Left renal cortex interstitium (tissue), 4 donors: Measurements from ENCODE around the gene NOL3. TPM values are rescaled to one million over a fixed set of nuclear protein-coding genes. Genes with fewer than 3 reads are reported as not detected.

Experiments
- DNase-seq, 4 donors: peaks; one replicate each; pipeline ENCODE4 v3.0.0-alpha.2; 2013; ENCODE audit warnings: low read depth in 4 of 4, low spot score in 2 of 4, missing footprints in 1 of 4
- polyA plus RNA-seq, 4 donors: library from polyadenylated mRNA; unstranded; fragments of 120-200 nt; gene quantifications; one replicate each; pipeline ENCODE4 v1.2.1, GENCODE V29; 2013; ENCODE audit not compliant: insufficient read length in 4 of 4

The NOL3 gene
- polyA plus RNA-seq, 4 donors = 3.6 to 8.3 (median 6.0) TPM

- no peak for DNase-seq
Observed at GRCh38 chr16:67169011-67169451, 1.3 kb upstream of the NOL3 start.

GRCh38 chr16:67169642-67170167, 633 bp upstream of the NOL3 start:
- DNase-seq = no peak

- no peak for DNase-seq
Observed at GRCh38 chr16:67170949-67171649, 761 bp downstream of the NOL3 start.

GRCh38 chr16:67173323-67173722, 3.0 kb downstream of the NOL3 start:
- DNase-seq = no peak

GRCh38 chr16:67173808-67174705, 3.7 kb downstream of the NOL3 start:
- no peak for DNase-seq

GRCh38 chr16:67174706-67175231, 4.4 kb downstream of the NOL3 start:
- no peak for DNase-seq

- no peak for DNase-seq
Observed at GRCh38 chr16:67176662-67177061, 6.3 kb downstream of the NOL3 start.

GRCh38 chr16:67177743-67178699, 7.7 kb downstream of the NOL3 start:
- no peak for DNase-seq

- no peak for DNase-seq
Observed at GRCh38 chr16:67179421-67180080, 9.2 kb downstream of the NOL3 start.

GRCh38 chr16:67180166-67180565, 9.8 kb downstream of the NOL3 start:
- no peak for DNase-seq

GRCh38 chr16:67181346-67181745, 11.0 kb downstream of the NOL3 start:
- DNase-seq = no peak

- DNase-seq = no peak
Observed at GRCh38 chr16:67182288-67182687, 11.9 kb downstream of the NOL3 start.

GRCh38 chr16:67183284-67183626, 12.9 kb downstream of the NOL3 start:
- DNase-seq = no peak

GRCh38 chr16:67183627-67184452, 13.5 kb downstream of the NOL3 start, which contains the start of gene MATCAP1:
Gene MATCAP1 (minus strand): TSS chr16:67183963. CDS start chr16:67180610, 3,353 bp downstream.
- DNase-seq = peak; percentile 89 to 93 (median 90)

- no peak for DNase-seq
Observed at GRCh38 chr16:67184453-67184994, 14.2 kb downstream of the NOL3 start.

GRCh38 chr16:67184995-67185650, 14.8 kb downstream of the NOL3 start:
- peak in 2 of 4 donors; percentile 72 to 89 for DNase-seq

GRCh38 chr16:67185651-67186134, 15.4 kb downstream of the NOL3 start:
- no peak for DNase-seq

- no peak for DNase-seq
Observed at GRCh38 chr16:67186550-67186950, 16.2 kb downstream of the NOL3 start.
